ENCODE results near the gene KRTAP10-10.
"Not testable (repeated sequence)": the region's sequence is repeated elsewhere in the genome, so short reads cannot be mapped to it uniquely, and the experiment has no call there.

GRCh38 chr21:44637851-44638348, 744 bp downstream of the KRTAP10-10 start:
- not testable (repeated sequence) for TF ChIP-seq CTCF (optimal IDR thresholded peaks at IDR 0.05 in 1 of 3, IDR thresholded peaks at IDR 0.05 in 1 of 3, conservative IDR thresholded peaks at IDR 0.05 in 1 of 3; ENCODE audit: extremely low read depth in 1 of 3, insufficient read depth in 2 of 3, low read length in 3 of 3); EZH2 (IDR thresholded peaks at IDR 0.05; ENCODE audit: low read length)

Data from keratinocyte (primary cell).